Right ventricle myocardium inferior (tissue), 1 donor: ENCODE measurements around the gene KRTAP12-2. TPM values are rescaled to one million over a fixed set of nuclear protein-coding genes. Genes with fewer than 3 reads are reported as not detected.

Experiments
- ATAC-seq: fragments of 200-7000 bp; cut with Tn5 transposase; one replicate; pipeline ENCODE4 v1.9.1; 2020; ENCODE audit warnings: mild to moderate bottlenecking, moderate library complexity
- DNase-seq: peaks from one replicate; pipeline ENCODE4 v3.0.0; 2021; ENCODE audit errors: missing footprints
- intact Hi-C: fragments of 100-400 bp; cut with DNase I; formaldehyde crosslinking; loops from one replicate; pipeline ENCODE4 v1.11.0; 2022
- long read RNA-seq: library from polyadenylated mRNA; unstranded; transcript quantifications from one replicate; pipeline ENCODE4 v2.0.0, GENCODE V29; 2021
- total RNA-seq: library from RNA; stranded (reverse); fragmentation: NEBNext Ultra II Directional; extraction: Animal tissue kit (Norgen Biotek cat#: 25700); gene quantifications from one replicate; pipeline ENCODE4 v1.2.1, GENCODE V29; 2021
- donor health status: DM: no; HTN: yes; CAD: no; lungs with severe emphysema.

KRTAP12-2 gene
- total RNA-seq: not detected
- long read RNA-seq: 0 reads

- ATAC-seq (peak; percentile 88), DNase-seq (peak; percentile 84)
- intact Hi-C loops: no loop called here
These were observed at the start of gene KRTAP12-2 for GRCh38 chr21:44666401-44667320. Gene KRTAP12-2, minus strand, starts transcription at chr21:44666927. Its CDS starts 41 bp downstream, at chr21:44666886.

- intact Hi-C loops: no loop called here
- ATAC-seq: no peak
- no peak for DNase-seq
These were observed 48.2 kb upstream of the KRTAP12-2 start for GRCh38 chr21:44714905-44715304.

- ATAC-seq (no peak), DNase-seq (peak; percentile 41)
- intact Hi-C loops: no loop called here
These were observed 47.1 kb upstream of the KRTAP12-2 start for GRCh38 chr21:44713846-44714245.

- ATAC-seq (no peak), DNase-seq (peak; percentile 7)
- intact Hi-C loops: no loop called here
These were observed 46.4 kb upstream of the KRTAP12-2 start for GRCh38 chr21:44713130-44713529.

- DNase-seq: peak; percentile 42
These were observed 45.7 kb upstream of the KRTAP12-2 start for GRCh38 chr21:44712203-44713028.

GRCh38 chr21:44711327-44712202 lies 44.8 kb upstream of the KRTAP12-2 start, which contains the start of gene TSPEAR:
Gene TSPEAR, minus strand, starts transcription at chr21:44711572. Its CDS starts 58 bp downstream, at chr21:44711514.
- ATAC-seq (no peak), DNase-seq (peak; percentile 53)
- intact Hi-C loops: no loop called here

More at GRCh38 chr21:44712203-44713028, 45.7 kb upstream of the KRTAP12-2 start:
- intact Hi-C loops: no loop called here
- no peak for ATAC-seq

GRCh38 chr21:44710756-44711326 lies 44.1 kb upstream of the KRTAP12-2 start:
- intact Hi-C loops: no loop called here
- ATAC-seq (no peak), DNase-seq (peak; percentile 56)

GRCh38 chr21:44710294-44710665 lies 43.6 kb upstream of the KRTAP12-2 start:
- no peak for ATAC-seq
- peak; percentile 57 for DNase-seq
- intact Hi-C loops: no loop called here

GRCh38 chr21:44709426-44710293 lies 42.9 kb upstream of the KRTAP12-2 start:
- intact Hi-C loops: no loop called here
- peak; percentile 65 for DNase-seq
- peak; percentile 61 for ATAC-seq

GRCh38 chr21:44708866-44709425 lies 42.2 kb upstream of the KRTAP12-2 start:
- DNase-seq (peak; percentile 46), ATAC-seq (no peak)

GRCh38 chr21:44708213-44708865 lies 41.6 kb upstream of the KRTAP12-2 start:
- peak; percentile 66 for ATAC-seq
- peak; percentile 50 for DNase-seq
- intact Hi-C loops: no loop called here

More at GRCh38 chr21:44708866-44709425, 42.2 kb upstream of the KRTAP12-2 start:
- intact Hi-C loops: no loop called here

GRCh38 chr21:44706706-44707581 lies 40.2 kb upstream of the KRTAP12-2 start:
- ATAC-seq (no peak), DNase-seq (peak; percentile 45)
- intact Hi-C loops: no loop called here

GRCh38 chr21:44706026-44706705 lies 39.4 kb upstream of the KRTAP12-2 start:
- intact Hi-C loops: no loop called here
- ATAC-seq (no peak), DNase-seq (no peak)

GRCh38 chr21:44704636-44705001 lies 37.9 kb upstream of the KRTAP12-2 start:
- DNase-seq (no peak), ATAC-seq (no peak)
- intact Hi-C loops: no loop called here
